NB4 (cell line): Measurements from ENCODE around the gene DDX60.
"Not testable (repeated sequence)": the region's sequence is repeated elsewhere in the genome, so short reads cannot be mapped to it uniquely, and the experiment has no call there.

ENCODE experiments used
- DNase-seq: peaks from one replicate; pipeline ENCODE4 v3.0.0; 2010; ENCODE audit warnings: low read depth
- H3K4me3 ChIP-seq: one replicate; pipeline ENCODE4 v1.5.1; 2011; ENCODE audit warnings: mild to moderate bottlenecking, low read depth, low read length, moderate library complexity
- CTCF ChIP-seq: IDR thresholded peaks from one replicate; pipeline ENCODE4 v1.5.1; 2012; ENCODE audit warnings: low read depth, low read length
- MAX ChIP-seq: IDR thresholded peaks from 2 replicates; pipeline ENCODE4 v1.6.1; 2011; ENCODE audit warnings: low read depth, low read length
- MYC ChIP-seq: IDR thresholded peaks from 2 replicates; pipeline ENCODE4 v1.6.1; 2011; ENCODE audit warnings: low read depth, low read length
- POLR2A ChIP-seq: IDR thresholded peaks from 2 replicates; pipeline ENCODE4 v1.6.1; 2011; ENCODE audit warnings: mild to moderate bottlenecking; ENCODE audit not compliant: insufficient read length; ENCODE audit errors: extremely low read depth

Gene DDX60

GRCh38 chr4:168306476-168306875, 12.1 kb downstream of the DDX60 start:
- TF ChIP-seq MAX, result no peak
- no peak for TF ChIP-seq MYC
- no peak for TF ChIP-seq CTCF
- TF ChIP-seq POLR2A, result no peak
- no peak overlapping the region for H3K4me3 ChIP-seq
- no peak for DNase-seq

GRCh38 chr4:168304744-168305459, 13.7 kb downstream of the DDX60 start:
- no peak overlapping the region for H3K4me3 ChIP-seq

GRCh38 chr4:168303430-168303829, 15.1 kb downstream of the DDX60 start:
- DNase-seq, H3K4me3 ChIP-seq: not testable (repeated sequence)

More at GRCh38 chr4:168304744-168305459, 13.7 kb downstream of the DDX60 start:
- no peak for DNase-seq
- TF ChIP-seq MYC (no peak), MAX (no peak), CTCF (no peak), POLR2A (no peak)

- no peak overlapping the region for H3K4me3 ChIP-seq
- no peak for TF ChIP-seq POLR2A
- no peak for TF ChIP-seq MAX
- no peak for TF ChIP-seq MYC
- TF ChIP-seq CTCF, result no peak
- DNase-seq, result no peak
Measured at GRCh38 chr4:168293386-168293975, 25.1 kb downstream of the DDX60 start.

GRCh38 chr4:168291242-168291641, 27.3 kb downstream of the DDX60 start:
- TF ChIP-seq MAX (no peak), MYC (no peak), CTCF (no peak), POLR2A (no peak)
- DNase-seq, result no peak
- no peak overlapping the region for H3K4me3 ChIP-seq

GRCh38 chr4:168285850-168286249, 32.7 kb downstream of the DDX60 start:
- not testable (repeated sequence) for DNase-seq, H3K4me3 ChIP-seq

GRCh38 chr4:168279556-168279955, 39.0 kb downstream of the DDX60 start:
- no peak for DNase-seq
- TF ChIP-seq CTCF (no peak), MYC (no peak), MAX (no peak), POLR2A (no peak)
- no peak overlapping the region for H3K4me3 ChIP-seq
